ENCODE results near the gene HSD17B7.
"Not testable (repeated sequence)": the region's sequence is repeated elsewhere in the genome, so short reads cannot be mapped to it uniquely, and the experiment has no call there.

DNA sequence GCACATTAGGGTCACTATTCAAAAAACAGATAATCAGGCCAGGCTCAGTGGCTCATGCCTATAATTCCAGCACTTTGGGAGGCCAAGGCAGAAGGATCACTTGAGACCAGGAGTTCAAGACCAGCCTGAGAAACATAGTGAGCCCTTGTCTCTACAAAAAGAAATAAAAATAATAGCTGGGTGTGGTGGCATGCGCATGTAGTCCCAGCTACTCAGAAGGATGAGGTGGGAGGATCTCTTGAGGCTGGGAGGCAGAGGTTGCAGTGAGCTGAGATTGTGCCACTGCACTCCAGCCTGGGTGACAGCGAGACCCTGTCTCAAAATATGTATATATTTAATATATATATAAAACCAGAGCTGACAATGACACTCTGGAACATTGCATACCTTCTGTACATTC lies 21.9 kb downstream of the HSD17B7 start:
- TF ChIP-seq, protein P1, sequence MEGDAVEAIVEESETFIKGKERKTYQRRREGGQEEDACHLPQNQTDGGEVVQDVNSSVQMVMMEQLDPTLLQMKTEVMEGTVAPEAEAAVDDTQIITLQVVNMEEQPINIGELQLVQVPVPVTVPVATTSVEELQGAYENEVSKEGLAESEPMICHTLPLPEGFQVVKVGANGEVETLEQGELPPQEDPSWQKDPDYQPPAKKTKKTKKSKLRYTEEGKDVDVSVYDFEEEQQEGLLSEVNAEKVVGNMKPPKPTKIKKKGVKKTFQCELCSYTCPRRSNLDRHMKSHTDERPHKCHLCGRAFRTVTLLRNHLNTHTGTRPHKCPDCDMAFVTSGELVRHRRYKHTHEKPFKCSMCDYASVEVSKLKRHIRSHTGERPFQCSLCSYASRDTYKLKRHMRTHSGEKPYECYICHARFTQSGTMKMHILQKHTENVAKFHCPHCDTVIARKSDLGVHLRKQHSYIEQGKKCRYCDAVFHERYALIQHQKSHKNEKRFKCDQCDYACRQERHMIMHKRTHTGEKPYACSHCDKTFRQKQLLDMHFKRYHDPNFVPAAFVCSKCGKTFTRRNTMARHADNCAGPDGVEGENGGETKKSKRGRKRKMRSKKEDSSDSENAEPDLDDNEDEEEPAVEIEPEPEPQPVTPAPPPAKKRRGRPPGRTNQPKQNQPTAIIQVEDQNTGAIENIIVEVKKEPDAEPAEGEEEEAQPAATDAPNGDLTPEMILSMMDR (IDR thresholded peaks at IDR 0.05) = not testable (repeated sequence)
- not testable (repeated sequence) for TF ChIP-seq POLR2A, POLR2AphosphoS5 (IDR thresholded peaks at IDR 0.05)
